B cell (primary cell): ENCODE data around the gene SYNJ1. TPM values are rescaled to one million over a fixed set of nuclear protein-coding genes. Genes with fewer than 3 reads are reported as not detected.

ENCODE experiments used
- ATAC-seq: fragments of 200-7000 bp; cut with Tn5 transposase; one replicate; pipeline ENCODE4 v1.10.0; 2021; ENCODE audit warnings: low read depth, mild to moderate bottlenecking, moderate number of reproducible peaks, moderate library complexity
- CTCF ChIA-PET: fragments of 350-600 bp; sonication (Branson Sonifier 250); formaldehyde crosslinking; loops from one replicate; lab custom pipeline; 2021; ENCODE audit warnings: antibody characterized with exemption, inconsistent platforms; lab: Charles Lee
- POLR2A ChIA-PET: fragments of 350-600 bp; sonication (Branson Sonifier 250); formaldehyde crosslinking; loops from one replicate; lab custom pipeline; 2021; ENCODE audit warnings: antibody characterized with exemption; lab: Charles Lee
- DNase-seq: peaks from one replicate; pipeline ENCODE4 v3.0.0; 2013
- H2AFZ ChIP-seq: 2 replicates; pipeline ENCODE4 v1.6.1; 2012; ENCODE audit warnings: mild to moderate bottlenecking, low read depth, low read length; ENCODE audit not compliant: insufficient read depth, poor library complexity, severe bottlenecking
- H3K27ac ChIP-seq, 2 donors: 1 replicate in 1 of 2; 2 replicates in 1 of 2; pipeline ENCODE4 v1.5.1; 2012 to 2013; ENCODE audit warnings: low read length in 2 of 2, mild to moderate bottlenecking in 2 of 2, moderate library complexity in 1 of 2
- H3K27me3 ChIP-seq, 4 experiments: fragments of 200-600 bp in 1 of 4; sonication (generic) in 1 of 4; replicated peaks in 1 of 4; 1 replicate in 2 of 4; 2 replicates in 2 of 4; pipeline versions ENCODE4 v1.6.1 to v1.7.0; 2013 to 2016; ENCODE audit warnings: low read length in 3 of 4, mild to moderate bottlenecking in 2 of 4, mixed read lengths in 1 of 4, moderate library complexity in 1 of 4; ENCODE audit not compliant: insufficient read depth in 4 of 4, control insufficient read depth in 3 of 4; ENCODE audit errors: control extremely low read depth in 1 of 4
- H3K36me3 ChIP-seq, 2 experiments: replicated peaks in 1 of 2; 1 replicate in 1 of 2; 2 replicates in 1 of 2; pipeline versions ENCODE4 v1.6.1 to v1.7.1; 2013; ENCODE audit warnings: low read length in 1 of 2; ENCODE audit not compliant: insufficient read depth in 2 of 2, control insufficient read depth in 1 of 2; ENCODE audit errors: control extremely low read depth in 1 of 2, extremely low read depth in 1 of 2
- H3K4me1 ChIP-seq, 2 donors: fragments of 200-600 bp in 1 of 2; sonication (generic) in 1 of 2; 1 replicate in 1 of 2; 2 replicates in 1 of 2; pipeline versions ENCODE4 v1.5.1 to v1.6.1; 2013 to 2017; ENCODE audit warnings: low read length in 2 of 2; ENCODE audit not compliant: control insufficient read depth in 2 of 2, insufficient read depth in 2 of 2
- H3K4me2 ChIP-seq: replicated peaks from 2 replicates; pipeline ENCODE3; 2012; ENCODE audit warnings: mild to moderate bottlenecking, low read depth, low read length; ENCODE audit not compliant: poor library complexity, severe bottlenecking
- H3K4me3 ChIP-seq, 5 experiments: fragments of 200-600 bp in 1 of 5; sonication (generic) in 1 of 5; 1 replicate in 3 of 5; 2 replicates in 2 of 5; pipeline versions ENCODE4 v1.5.1 to v1.7.0; 2011 to 2016; ENCODE audit warnings: low read length in 4 of 5, mild to moderate bottlenecking in 4 of 5, low read depth in 2 of 5, control low read depth in 1 of 5, moderate library complexity in 1 of 5; ENCODE audit not compliant: insufficient read depth in 1 of 5; ENCODE audit errors: control extremely low read depth in 1 of 5, extremely low read depth in 1 of 5
- H3K79me2 ChIP-seq: fragments of 200-600 bp; sonication (generic); one replicate; pipeline ENCODE4 v1.6.0; 2016; ENCODE audit warnings: low read length; ENCODE audit not compliant: control insufficient read depth, insufficient read depth
- H3K9ac ChIP-seq: fragments of 200-600 bp; sonication (generic); 2 replicates; pipeline ENCODE4 v1.6.1; 2017; ENCODE audit warnings: mild to moderate bottlenecking, low read length, moderate library complexity
- H3K9me3 ChIP-seq, 3 donors: one replicate each; pipeline versions ENCODE4 v1.6.1 to v1.7.1; 2013; ENCODE audit warnings: low read length in 2 of 3; ENCODE audit not compliant: control insufficient read depth in 2 of 3, insufficient read depth in 1 of 3; ENCODE audit errors: control extremely low read depth in 1 of 3
- H4K20me1 ChIP-seq: 2 replicates; pipeline ENCODE4 v1.6.0; 2012; ENCODE audit warnings: mild to moderate bottlenecking, low read length; ENCODE audit not compliant: insufficient read depth, control insufficient read depth, poor library complexity, severe bottlenecking
- H3K27ac Mint-ChIP-seq: one replicate; pipeline ENCODE4 v1.8.0; 2021; ENCODE audit warnings: mixed read lengths
- H3K27me3 Mint-ChIP-seq: one replicate; pipeline ENCODE4 v1.8.0; 2021; ENCODE audit warnings: mixed read lengths
- H3K4me1 Mint-ChIP-seq: one replicate; pipeline ENCODE4 v1.8.0; 2021; ENCODE audit warnings: mixed read lengths
- H3K4me3 Mint-ChIP-seq: one replicate; pipeline ENCODE4 v1.8.0; 2021; ENCODE audit warnings: mixed read lengths
- H3K9me3 Mint-ChIP-seq: one replicate; pipeline ENCODE4 v1.8.0; 2022; ENCODE audit warnings: mixed read lengths; ENCODE audit not compliant: insufficient read depth
- CTCF ChIP-seq: fragments of 200-600 bp; IDR thresholded peaks from one replicate; pipeline ENCODE4 v1.8.0; 2022; ENCODE audit warnings: antibody characterized with exemption, mild to moderate bottlenecking
- EZH2 ChIP-seq: IDR thresholded peaks from 2 replicates; pipeline ENCODE4 v1.6.1; 2012; ENCODE audit warnings: borderline replicate concordance, low read depth, mild to moderate bottlenecking, moderate library complexity, low read length; ENCODE audit not compliant: insufficient read depth, poor library complexity, severe bottlenecking
- WGBS: methylation state at CpG from one replicate; pipeline ENCODE4 v1.1.5; 2013; ENCODE audit warnings: missing lambda C conversion rate; ENCODE audit not compliant: insufficient coverage; 5-methylcytosine and 5-hydroxymethylcytosine counted together
- intact Hi-C: fragments of 100-400 bp; cut with micrococcal nuclease; formaldehyde crosslinking; loops from one replicate; pipeline ENCODE4 v1.10.0; 2022
- polyA plus RNA-seq: library from polyadenylated mRNA; depleted of rRNA; stranded (reverse); fragments of >200 nt; gene quantifications from 2 replicates; pipeline ENCODE4 v1.2.3, GENCODE V29; 2012
- total RNA-seq, 2 donors: library from RNA; stranded (reverse); fragments of 120-200 nt in 1 of 2; gene quantifications; 1 replicate in 1 of 2; 2 replicates in 1 of 2; pipeline versions ENCODE4 v1.2.3 to v1.2.4, GENCODE V29; 2013 to 2022

SYNJ1 gene
- total and polyA plus RNA-seq, 2 donors (not counting 1 experiment from before 2014, with no cell fraction given) = 2.2 to 9.4 TPM

GRCh38 chr21:32705901-32706300 lies 21.9 kb downstream of the SYNJ1 start:
- Mint-ChIP-seq H3K9me3 (no peaks in the 10 kb centered on the region), H3K27ac (no peak overlapping the region), H3K4me3 (no peak overlapping the region), H3K27me3 (peaks cover 57% of the 10 kb centered on the region), H3K4me1 (peaks cover 4% of the 10 kb centered on the region)
- no peak overlapping the region for H3K4me3 ChIP-seq
- intact Hi-C loops = no loop called here
- ChIA-PET POLR2A (no interaction called here), CTCF (no interaction called here)
- DNase-seq (no peak), ATAC-seq (no peak)
- TF ChIP-seq CTCF = no peak
- TF ChIP-seq EZH2 = no peak
- no peak overlapping the region for H3K4me2 ChIP-seq
- H2AFZ ChIP-seq = no peak overlapping the region
- H3K27ac ChIP-seq = no peak overlapping the region
- H3K9me3 ChIP-seq = peaks cover 0 to 3% (median 3%) of the 10 kb centered on the region in 3 donors
- WGBS = 100% methylated on average over 1 of the region's 4 CpGs
- no peaks in the 10 kb centered on the region for H3K36me3 ChIP-seq
- peaks cover 50% of the 10 kb centered on the region for H4K20me1 ChIP-seq
- H3K27me3 ChIP-seq = peaks cover 0 to 65% (median 57%) of the 10 kb centered on the region in 4 experiments
- H3K4me1 ChIP-seq = peaks cover 3 to 11% of the 10 kb centered on the region in 2 donors
- H3K9ac ChIP-seq = no peak overlapping the region
- peaks cover 17% of the 10 kb centered on the region for H3K79me2 ChIP-seq

- H3K27ac ChIP-seq = no peak overlapping the region
- Mint-ChIP-seq H3K27me3 (peaks cover 57% of the 10 kb centered on the region), H3K9me3 (no peaks in the 10 kb centered on the region), H3K4me3 (no peak overlapping the region), H3K27ac (no peak overlapping the region), H3K4me1 (peaks cover 4% of the 10 kb centered on the region)
- WGBS = no CpG with 5 or more reads among the region's 1 CpG
- peaks cover 0 to 60% (median 53%) of the 10 kb centered on the region in 4 experiments for H3K27me3 ChIP-seq
- H3K9ac ChIP-seq = no peak overlapping the region
- peaks cover 0 to 7% of the 10 kb centered on the region in 2 donors for H3K4me1 ChIP-seq
- intact Hi-C loops = no loop called here
- H3K4me3 ChIP-seq = no peak overlapping the region
- H3K36me3 ChIP-seq = no peaks in the 10 kb centered on the region
- TF ChIP-seq CTCF (no peak), EZH2 (no peak)
- CTCF ChIA-PET = no interaction called here
- no peak overlapping the region for H2AFZ ChIP-seq
- H4K20me1 ChIP-seq = peaks cover 44% of the 10 kb centered on the region
- H3K79me2 ChIP-seq = peaks cover 17% of the 10 kb centered on the region
- POLR2A ChIA-PET = no interaction called here
- peaks cover 0 to 3% (median 2%) of the 10 kb centered on the region in 3 donors for H3K9me3 ChIP-seq
- ATAC-seq = no peak
- DNase-seq = no peak
- H3K4me2 ChIP-seq = no peak overlapping the region
Measured at GRCh38 chr21:32705139-32705538, 22.7 kb downstream of the SYNJ1 start.
